GM10248 (cell line): Measurements from ENCODE around the gene ITPRIP.

ENCODE experiments used
- CTCF ChIA-PET: fragments of 300-600 bp; sonication (Branson Sonifier 250); formaldehyde crosslinking; extraction: SDS; loops from one replicate; lab custom pipeline; 2021; ENCODE audit warnings: antibody characterized with exemption; lab: Yijun Ruan, JAX
- POLR2A ChIA-PET: fragments of 350-650 bp; sonication (Branson Sonifier 250); formaldehyde crosslinking; extraction: SDS; loops from one replicate; lab custom pipeline; 2020; ENCODE audit warnings: antibody characterized with exemption; lab: Yijun Ruan, JAX
- DNase-seq: peaks from one replicate; pipeline ENCODE4 v3.0.0; 2012; ENCODE audit errors: extremely low spot score
- CTCF ChIP-seq: IDR thresholded peaks from 2 replicates; pipeline ENCODE4 v1.5.1; 2012; ENCODE audit warnings: mild to moderate bottlenecking, low read depth; ENCODE audit errors: extremely low read depth, missing control alignments, control extremely low read depth

The ITPRIP gene

GRCh38 chr10:104344219-104344618, 6.0 kb upstream of the ITPRIP start:
- no peak for TF ChIP-seq CTCF
- CTCF ChIA-PET, result interaction anchor here (3.5 to 10.4 kb wide), 4 partner anchors 8 to 52 kb away, joined by 14 to 240 read pairs (median 106); partner anchors contain the start of gene CFAP58
- no peak for DNase-seq
- POLR2A ChIA-PET, result no interaction called here

- CTCF ChIA-PET, result interaction anchor here (1.6 to 3.6 kb wide), 3 partner anchors 9 to 52 kb away, joined by 6 to 32 read pairs (median 14); partner anchors contain the start of gene CFAP58
- DNase-seq, result no peak
- TF ChIP-seq CTCF, result no peak
- POLR2A ChIA-PET, result no interaction called here
These were observed 4.7 kb upstream of the ITPRIP start for GRCh38 chr10:104342941-104343411.

GRCh38 chr10:104340641-104341040, 2.4 kb upstream of the ITPRIP start:
- ChIA-PET CTCF (interaction anchor here (1.2 to 3.6 kb wide), 6 partner anchors 11 to 628 kb away, joined by 3 to 32 read pairs (median 4); partner anchors contain the start of gene CFAP58), POLR2A (no interaction called here)
- no peak for DNase-seq
- TF ChIP-seq CTCF, result no peak

GRCh38 chr10:104340111-104340526, 1.9 kb upstream of the ITPRIP start:
- no peak for DNase-seq
- TF ChIP-seq CTCF, result no peak
- ChIA-PET POLR2A (no interaction called here), CTCF (interaction anchor here (1.6 to 7.2 kb wide), 3 partner anchors 11 to 48 kb away, joined by 4 to 73 read pairs (median 61); partner anchors contain the start of gene CFAP58)

GRCh38 chr10:104339469-104340110, 1.3 kb upstream of the ITPRIP start:
- TF ChIP-seq CTCF, result no peak
- ChIA-PET POLR2A (no interaction called here), CTCF (interaction anchor here (1.0 to 7.2 kb wide), 6 partner anchors 12 to 54 kb away, joined by 3 to 73 read pairs (median 18); partner anchors contain the start of gene CFAP58)
- no peak for DNase-seq

- TF ChIP-seq CTCF, result no peak
- CTCF ChIA-PET, result interaction anchor here (1.0 to 7.2 kb wide), 10 partner anchors 10 to 64 kb away, joined by 3 to 73 read pairs (median 5); partner anchors contain the start of gene CFAP58
- DNase-seq, result peak; percentile 63
- POLR2A ChIA-PET, result interaction anchor here (0.8 kb wide), 1 partner anchor 12 kb away, joined by 3 read pairs; no protein-coding TSS in a partner anchor
These were observed 712 bp downstream of the ITPRIP start for GRCh38 chr10:104337521-104337984.
